Transverse colon (tissue), 3 donors: ENCODE data around the gene COMMD2.

ENCODE experiments used
- EP300 ChIP-seq: sonication (generic); formaldehyde crosslinking; IDR thresholded peaks from one replicate; pipeline ENCODE4 v1.6.1; 2017; ENCODE audit warnings: antibody characterized with exemption, low read depth
- POLR2A ChIP-seq: fragments of 450-650 bp; IDR thresholded peaks from one replicate; pipeline ENCODE4 v1.6.1; 2016; ENCODE audit warnings: antibody characterized with exemption, mild to moderate bottlenecking, moderate library complexity
- TF ChIP-seq, protein P1 (sequence below), 5 experiments: fragments of 200-600 bp in 3 of 5; fragments of 450-650 bp in 2 of 5; sonication (generic) in 3 of 5; IDR thresholded peaks; 1 replicate in 2 of 5; 2 replicates in 3 of 5; pipeline ENCODE4 v1.5.1; 2016 to 2017; ENCODE audit warnings: antibody characterized with exemption in 5 of 5, inconsistent platforms in 3 of 5, mild to moderate bottlenecking in 2 of 5, moderate library complexity in 1 of 5

- TF ChIP-seq, protein P1, sequence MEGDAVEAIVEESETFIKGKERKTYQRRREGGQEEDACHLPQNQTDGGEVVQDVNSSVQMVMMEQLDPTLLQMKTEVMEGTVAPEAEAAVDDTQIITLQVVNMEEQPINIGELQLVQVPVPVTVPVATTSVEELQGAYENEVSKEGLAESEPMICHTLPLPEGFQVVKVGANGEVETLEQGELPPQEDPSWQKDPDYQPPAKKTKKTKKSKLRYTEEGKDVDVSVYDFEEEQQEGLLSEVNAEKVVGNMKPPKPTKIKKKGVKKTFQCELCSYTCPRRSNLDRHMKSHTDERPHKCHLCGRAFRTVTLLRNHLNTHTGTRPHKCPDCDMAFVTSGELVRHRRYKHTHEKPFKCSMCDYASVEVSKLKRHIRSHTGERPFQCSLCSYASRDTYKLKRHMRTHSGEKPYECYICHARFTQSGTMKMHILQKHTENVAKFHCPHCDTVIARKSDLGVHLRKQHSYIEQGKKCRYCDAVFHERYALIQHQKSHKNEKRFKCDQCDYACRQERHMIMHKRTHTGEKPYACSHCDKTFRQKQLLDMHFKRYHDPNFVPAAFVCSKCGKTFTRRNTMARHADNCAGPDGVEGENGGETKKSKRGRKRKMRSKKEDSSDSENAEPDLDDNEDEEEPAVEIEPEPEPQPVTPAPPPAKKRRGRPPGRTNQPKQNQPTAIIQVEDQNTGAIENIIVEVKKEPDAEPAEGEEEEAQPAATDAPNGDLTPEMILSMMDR (IDR thresholded peaks at IDR 0.05) = no peak
- TF ChIP-seq EP300 = no peak
- TF ChIP-seq POLR2A = no peak
Measured at GRCh38 chr3:149800693-149801092, 48.4 kb upstream of the COMMD2 start.
